ENCODE data around the gene DOCK9. TPM values are rescaled to one million over a fixed set of nuclear protein-coding genes. Genes with fewer than 3 reads are reported as not detected.
A peak's percentile ranks its signal among the peaks of the same experiment; 100 is the strongest.
"Not testable (repeated sequence)": the region's sequence is repeated elsewhere in the genome, so short reads cannot be mapped to it uniquely, and the experiment has no call there.

The DOCK9 gene
- polyA plus RNA-seq, 1 experiment: 14.5 TPM

DNA sequence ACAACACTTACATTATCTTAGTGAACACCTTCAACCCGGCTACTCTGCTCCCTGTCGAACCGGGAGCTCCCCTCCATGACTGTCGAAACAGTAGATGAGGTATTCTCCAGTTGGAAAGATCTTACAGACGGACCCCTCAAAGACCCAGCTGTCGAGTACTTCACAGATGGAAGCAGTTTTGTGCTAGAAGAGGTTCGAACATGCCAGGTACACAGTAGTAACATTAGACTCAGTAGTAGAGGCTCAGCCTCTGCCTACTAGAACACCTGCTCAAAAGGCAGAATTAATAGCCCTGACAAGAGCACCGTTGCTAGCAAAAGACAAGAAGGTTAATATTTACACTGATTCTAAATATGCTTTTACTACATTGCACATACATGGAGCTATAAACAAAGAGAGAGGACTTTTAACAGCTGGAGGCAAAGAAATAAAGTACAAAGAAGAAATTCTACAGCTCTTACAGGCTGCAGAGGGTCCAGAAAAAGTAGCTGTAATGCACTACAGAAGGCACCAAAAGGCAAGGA is 211.8 kb downstream of the DOCK9 start:
- POLR2A ChIA-PET: no interaction called here
- no peak for DNase-seq (ENCODE audit: low read depth)
- H3K36me3 ChIP-seq (ENCODE audit: control insufficient read depth, insufficient read depth, low read length): no peaks in the 10 kb centered on the region
- TF ChIP-seq, protein P1, sequence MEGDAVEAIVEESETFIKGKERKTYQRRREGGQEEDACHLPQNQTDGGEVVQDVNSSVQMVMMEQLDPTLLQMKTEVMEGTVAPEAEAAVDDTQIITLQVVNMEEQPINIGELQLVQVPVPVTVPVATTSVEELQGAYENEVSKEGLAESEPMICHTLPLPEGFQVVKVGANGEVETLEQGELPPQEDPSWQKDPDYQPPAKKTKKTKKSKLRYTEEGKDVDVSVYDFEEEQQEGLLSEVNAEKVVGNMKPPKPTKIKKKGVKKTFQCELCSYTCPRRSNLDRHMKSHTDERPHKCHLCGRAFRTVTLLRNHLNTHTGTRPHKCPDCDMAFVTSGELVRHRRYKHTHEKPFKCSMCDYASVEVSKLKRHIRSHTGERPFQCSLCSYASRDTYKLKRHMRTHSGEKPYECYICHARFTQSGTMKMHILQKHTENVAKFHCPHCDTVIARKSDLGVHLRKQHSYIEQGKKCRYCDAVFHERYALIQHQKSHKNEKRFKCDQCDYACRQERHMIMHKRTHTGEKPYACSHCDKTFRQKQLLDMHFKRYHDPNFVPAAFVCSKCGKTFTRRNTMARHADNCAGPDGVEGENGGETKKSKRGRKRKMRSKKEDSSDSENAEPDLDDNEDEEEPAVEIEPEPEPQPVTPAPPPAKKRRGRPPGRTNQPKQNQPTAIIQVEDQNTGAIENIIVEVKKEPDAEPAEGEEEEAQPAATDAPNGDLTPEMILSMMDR (IDR thresholded peaks at IDR 0.05; ENCODE audit: insufficient read depth, low read depth, low read length): no peak
- H3K27me3 ChIP-seq (ENCODE audit: control insufficient read depth, insufficient read depth, low read length): peaks cover 2% of the 10 kb centered on the region; the same call in 1 of the 2 replicates
- no peak overlapping the region for H3K4me3 ChIP-seq (ENCODE audit: low read depth, low read length)
- CTCF ChIA-PET: interaction anchor here (1.2 kb wide), 1 partner anchor 10 kb away, joined by 3 read pairs; no protein-coding TSS in a partner anchor

DNA sequence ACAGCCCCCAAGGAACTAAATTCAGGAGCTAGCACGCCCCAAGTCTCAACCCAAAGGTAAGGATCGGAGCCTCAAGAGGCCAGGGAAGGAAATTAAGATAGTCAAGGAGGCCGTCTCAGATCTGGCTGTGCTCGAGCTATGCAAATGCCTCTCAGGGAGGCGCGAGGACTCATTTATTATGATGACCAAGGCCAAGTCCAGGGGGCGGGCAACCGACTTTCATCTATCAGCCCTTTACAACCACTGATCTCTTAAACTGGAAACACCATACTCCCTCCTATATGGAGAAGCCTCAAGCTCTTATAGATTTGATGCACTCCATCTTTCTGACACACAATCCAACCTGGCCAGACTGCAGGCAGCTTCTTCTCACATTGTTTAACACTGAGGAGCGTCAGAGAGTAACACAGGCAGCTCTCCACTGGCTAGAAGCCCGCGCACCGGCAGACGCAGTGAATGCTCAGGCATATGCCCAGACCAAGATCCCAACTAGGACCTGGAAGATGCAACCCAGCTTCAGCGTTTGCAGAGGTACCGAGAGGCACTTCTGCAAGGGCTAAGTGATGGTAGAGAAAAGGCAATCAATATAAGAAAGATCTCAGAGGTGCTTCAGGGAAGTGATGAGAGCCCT is 215.8 kb downstream of the DOCK9 start:
- TF ChIP-seq, protein P1 (IDR thresholded peaks at IDR 0.05; ENCODE audit: insufficient read depth, low read depth, low read length): 0 out of 2 replicates have a peak, but pooled peaks have one; percentile 4
- DNase-seq (ENCODE audit: low read depth): no peak
- ChIA-PET CTCF (interaction anchor here (1.7 to 2.2 kb wide), 2 partner anchors 10 to 11 kb away, joined by 7 to 8 read pairs; no protein-coding TSS in a partner anchor), POLR2A (interaction anchor here (0.6 kb wide), 2 partner anchors 11 to 21 kb away, joined by 3 to 7 read pairs; no protein-coding TSS in a partner anchor)
- peaks cover 5% of the 10 kb centered on the region for H3K27me3 ChIP-seq (ENCODE audit: control insufficient read depth, insufficient read depth, low read length)
- no peak overlapping the region for H3K4me3 ChIP-seq (ENCODE audit: low read depth, low read length)
- H3K36me3 ChIP-seq (ENCODE audit: control insufficient read depth, insufficient read depth, low read length): no peaks in the 10 kb centered on the region

DNA sequence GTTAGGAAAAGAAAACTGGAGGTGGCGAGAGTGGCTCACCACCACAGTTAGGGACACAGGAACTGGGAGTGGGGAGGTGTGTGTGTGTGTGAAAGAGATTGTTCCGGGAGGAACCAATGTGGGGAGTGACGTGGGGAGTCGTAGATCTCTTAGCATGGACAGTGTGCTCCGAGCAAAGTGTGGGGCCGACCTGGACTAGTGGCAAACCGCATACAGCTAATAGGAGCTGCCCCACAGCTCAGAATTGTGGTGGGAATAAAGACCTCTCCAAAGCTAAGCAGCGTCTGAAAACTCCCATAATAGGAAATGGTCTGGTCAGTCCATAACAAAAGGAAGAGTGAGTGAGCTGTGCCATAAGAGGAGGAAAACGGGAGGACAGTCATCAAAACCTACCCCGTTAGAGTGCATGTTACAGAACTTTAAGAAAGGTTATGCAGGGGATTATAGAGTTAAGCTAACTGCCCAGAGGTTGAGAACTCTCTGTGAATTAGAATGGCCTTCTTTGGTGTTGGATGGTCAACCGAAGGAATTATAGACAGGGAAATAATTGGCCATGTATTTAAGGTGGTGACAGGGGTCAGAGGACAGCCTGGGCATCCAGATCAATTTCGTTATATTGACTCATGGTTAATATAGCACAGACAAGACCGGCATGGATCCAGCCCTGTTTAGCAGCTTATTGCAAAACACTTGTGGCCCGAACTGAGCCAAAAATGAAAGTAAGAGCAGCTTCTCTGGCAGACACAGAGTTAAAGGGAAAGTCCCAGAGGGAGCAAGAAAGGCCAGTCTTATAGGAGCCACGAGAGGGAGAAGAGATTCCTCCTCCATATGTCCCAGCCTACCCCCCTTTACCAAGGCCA is 216.5 kb downstream of the DOCK9 start:
- TF ChIP-seq, protein P1 (IDR thresholded peaks at IDR 0.05; ENCODE audit: insufficient read depth, low read depth, low read length): no peak
- POLR2A ChIA-PET: interaction anchor here (0.6 kb wide), 1 partner anchor 20 kb away, joined by 7 read pairs; no protein-coding TSS in a partner anchor
- H3K27me3 ChIP-seq (ENCODE audit: control insufficient read depth, insufficient read depth, low read length): peaks cover 5% of the 10 kb centered on the region
- no peak overlapping the region for H3K4me3 ChIP-seq (ENCODE audit: low read depth, low read length)
- DNase-seq (ENCODE audit: low read depth): no peak
- H3K36me3 ChIP-seq (ENCODE audit: control insufficient read depth, insufficient read depth, low read length): no peaks in the 10 kb centered on the region
- CTCF ChIA-PET: interaction anchor here (0.6 to 2.2 kb wide), 3 partner anchors 10 to 12 kb away, joined by 3 to 8 read pairs (median 7); no protein-coding TSS in a partner anchor

DNA sequence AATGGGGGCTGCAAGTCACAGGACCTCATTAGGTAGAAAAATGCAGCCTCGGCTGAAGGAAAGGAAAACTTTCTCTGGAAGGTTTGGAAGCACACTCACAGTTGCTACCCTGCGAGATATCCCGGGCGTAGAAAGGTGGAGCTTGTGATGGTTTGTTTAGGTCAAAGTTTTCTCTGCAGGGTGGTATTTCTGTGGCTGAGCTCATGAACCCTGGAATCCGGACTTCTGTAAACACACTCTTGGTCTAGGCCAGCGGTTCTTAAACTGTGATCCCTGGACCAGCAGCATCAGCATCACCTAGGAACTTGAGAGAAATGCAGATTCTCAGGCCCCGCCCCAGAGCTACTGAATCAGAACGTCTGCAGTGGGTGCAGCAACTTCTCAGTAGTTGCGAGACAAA is 222.1 kb downstream of the DOCK9 start:
- ChIA-PET POLR2A (no interaction called here), CTCF (no interaction called here)
- no peak overlapping the region for H3K4me3 ChIP-seq (ENCODE audit: low read depth, low read length)
- DNase-seq (ENCODE audit: low read depth): no peak
- peaks cover 26% of the 10 kb centered on the region for H3K27me3 ChIP-seq (ENCODE audit: control insufficient read depth, insufficient read depth, low read length)
- no peaks in the 10 kb centered on the region for H3K36me3 ChIP-seq (ENCODE audit: control insufficient read depth, insufficient read depth, low read length)
- TF ChIP-seq, protein P1 (IDR thresholded peaks at IDR 0.05; ENCODE audit: insufficient read depth, low read depth, low read length): no peak

DNA sequence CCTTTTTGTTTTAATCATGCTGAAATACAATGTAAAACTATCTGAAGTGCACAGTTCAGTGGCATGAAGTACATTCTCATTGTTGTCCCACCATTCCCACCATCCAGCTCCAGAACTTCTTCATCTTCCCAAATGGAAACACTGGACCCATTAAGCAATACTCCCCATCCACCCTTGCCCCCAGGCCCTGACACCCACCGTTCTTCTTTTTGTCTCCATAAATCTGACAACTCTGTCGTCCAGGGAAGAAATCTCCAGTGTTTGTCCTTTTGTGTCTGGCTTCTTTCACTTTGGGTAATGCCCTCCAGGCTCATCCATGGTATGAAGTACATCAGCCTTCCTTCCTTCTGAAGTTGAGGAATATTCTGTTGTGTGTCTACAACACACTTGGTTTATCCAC is 222.7 kb downstream of the DOCK9 start:
- no peak for DNase-seq (ENCODE audit: low read depth)
- ChIA-PET POLR2A (no interaction called here), CTCF (no interaction called here)
- Histone ChIP-seq H3K36me3 (ENCODE audit: control insufficient read depth, insufficient read depth, low read length) (no peaks in the 10 kb centered on the region), H3K27me3 (ENCODE audit: control insufficient read depth, insufficient read depth, low read length) (peaks cover 30% of the 10 kb centered on the region), H3K4me3 (ENCODE audit: low read depth, low read length) (no peak overlapping the region)
- TF ChIP-seq, protein P1 (IDR thresholded peaks at IDR 0.05; ENCODE audit: insufficient read depth, low read depth, low read length): no peak

DNA sequence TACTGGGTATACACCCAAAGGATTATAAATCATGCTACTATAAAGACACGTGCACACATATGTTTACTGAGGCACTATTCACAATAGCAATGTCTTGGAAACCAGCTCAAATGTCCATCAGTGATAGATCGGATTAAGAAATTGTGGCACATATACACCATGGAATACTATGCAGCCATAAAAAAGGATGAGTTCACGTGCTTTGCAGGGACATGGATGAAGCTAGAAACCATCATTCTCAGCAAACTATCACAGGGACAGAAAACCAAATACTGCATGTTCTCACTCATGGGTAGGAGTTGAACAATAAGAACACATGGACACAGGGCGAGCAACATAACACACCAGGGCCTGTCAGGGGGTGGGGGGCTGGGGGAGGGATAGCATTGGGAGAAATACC is 223.4 kb downstream of the DOCK9 start:
- POLR2A ChIA-PET; CTCF ChIA-PET; DNase-seq (ENCODE audit: low read depth); H3K36me3 ChIP-seq (ENCODE audit: control insufficient read depth, insufficient read depth, low read length); H3K4me3 ChIP-seq (ENCODE audit: low read depth, low read length): not testable (repeated sequence)
- H3K27me3 ChIP-seq (ENCODE audit: control insufficient read depth, insufficient read depth, low read length): peaks cover 30% of the 10 kb centered on the region

All from BJ (cell line).